Cardiac fibroblast (primary cell): ENCODE measurements around the gene AUH.

Experiments used
- DNase-seq, 2 donors: peaks; one replicate each; pipeline versions ENCODE4 v3.0.0 to v3.0.0-alpha.2; 2010; ENCODE audit warnings: low read depth in 2 of 2
- H3K4me3 ChIP-seq, 2 donors: replicated peaks in 1 of 2; 1 replicate in 1 of 2; 2 replicates in 1 of 2; pipeline ENCODE4 v1.5.1; 2011; ENCODE audit warnings: low read depth in 2 of 2, low read length in 2 of 2, mild to moderate bottlenecking in 2 of 2, moderate library complexity in 1 of 2
- CTCF ChIP-seq: IDR thresholded peaks from one replicate; pipeline ENCODE4 v1.5.1; 2011; ENCODE audit warnings: low read depth, mild to moderate bottlenecking, low read length, inconsistent platforms

The AUH gene

GRCh38 chr9:91174772-91175171 is 186.9 kb downstream of the AUH start:
- no peak for TF ChIP-seq CTCF
- no peak overlapping the region for H3K4me3 ChIP-seq
- no peak for DNase-seq

DNA sequence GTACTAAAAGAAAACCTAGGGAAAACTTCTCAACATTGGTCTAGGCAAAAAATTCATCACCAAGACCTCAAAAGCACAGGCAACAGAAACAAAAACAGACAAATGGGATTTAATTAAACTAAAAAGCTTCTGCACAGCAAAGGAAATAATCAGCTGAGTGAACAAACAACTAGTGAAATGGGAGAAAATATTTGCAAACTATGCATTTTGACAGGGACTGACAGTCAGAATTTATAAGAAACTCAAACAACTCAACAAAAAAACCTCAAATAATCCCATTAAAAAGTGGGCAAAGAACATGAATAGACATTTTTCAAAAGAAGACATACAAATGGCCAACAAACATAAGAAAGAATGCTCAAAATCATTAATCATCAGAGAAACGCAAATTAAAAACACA is 189.4 kb downstream of the AUH start:
- no peak overlapping the region for H3K4me3 ChIP-seq
- no peak for DNase-seq
- TF ChIP-seq CTCF, result no peak

- TF ChIP-seq CTCF, result no peak
- no peak for DNase-seq
- no peak overlapping the region for H3K4me3 ChIP-seq
Observed at GRCh38 chr9:91170951-91171350, 190.8 kb downstream of the AUH start.

DNA sequence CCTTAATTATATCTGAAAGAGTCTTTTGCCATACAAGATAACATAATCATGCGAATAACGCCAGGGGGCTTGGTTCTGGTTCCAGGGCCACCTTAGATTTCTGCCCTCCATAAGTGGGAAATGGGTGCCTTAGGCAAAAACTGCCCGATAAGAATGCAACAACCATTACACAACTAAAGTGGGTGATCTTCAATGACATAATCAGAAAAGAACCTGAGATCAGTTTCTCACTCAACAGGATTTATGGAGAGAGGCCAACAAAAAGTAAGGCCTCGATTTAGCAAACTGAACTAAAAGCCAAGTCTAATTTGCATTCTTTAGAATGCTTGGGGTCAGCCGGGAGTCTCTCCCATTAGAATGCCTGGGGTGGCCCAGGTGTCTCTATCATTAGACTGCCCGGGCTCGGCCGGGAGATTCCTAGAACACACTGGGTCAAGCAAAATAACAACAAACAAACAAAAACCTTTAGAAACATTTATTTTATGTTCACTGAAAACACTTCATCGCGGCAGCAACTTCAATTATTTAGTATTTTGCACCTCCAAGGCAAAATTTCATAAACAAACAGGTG is 194.8 kb downstream of the AUH start:
- no peak for TF ChIP-seq CTCF
- no peak overlapping the region for H3K4me3 ChIP-seq
- DNase-seq, result peak in 1 of 2 donors; percentile 31

GRCh38 chr9:91164724-91165520 is 196.8 kb downstream of the AUH start:
- peak; percentile 94 for DNase-seq
- H3K4me3 ChIP-seq, result no peak overlapping the region
- TF ChIP-seq CTCF, result no peak
